Kidney (tissue), 22 donors: ENCODE measurements around the gene RAB6D. TPM values are rescaled to one million over a fixed set of nuclear protein-coding genes. Genes with fewer than 3 reads are reported as not detected.
"Not testable (repeated sequence)": the region's sequence is repeated elsewhere in the genome, so short reads cannot be mapped to it uniquely, and the experiment has no call there.

Source experiments
- DNase-seq, 5 donors: peaks; one replicate each; pipeline ENCODE4 v3.0.0-alpha.2; 2013 to 2020
- FAIRE-seq: peaks from 2 replicates; lab custom pipeline; 2012; peaks lifted over from hg19 to GRCh38; lab: Jason Lieb, UNC
- H3K27ac ChIP-seq, 2 donors: one replicate each; pipeline ENCODE4 v1.7.0; 2013; ENCODE audit warnings: low read depth in 2 of 2, low read length in 2 of 2, inconsistent platforms in 1 of 2
- H3K27me3 ChIP-seq: one replicate; pipeline ENCODE4 v1.7.1; 2013; ENCODE audit warnings: low read length, inconsistent platforms; ENCODE audit not compliant: control insufficient read depth, insufficient read depth
- H3K36me3 ChIP-seq, 3 donors: one replicate each; pipeline versions ENCODE4 v1.7.0 to v1.7.1; 2013; ENCODE audit warnings: low read length in 3 of 3, control low read depth in 1 of 3, inconsistent platforms in 1 of 3; ENCODE audit not compliant: insufficient read depth in 3 of 3, control insufficient read depth in 2 of 3
- H3K4me1 ChIP-seq, 3 donors: one replicate each; pipeline versions ENCODE4 v1.7.0 to v1.7.1; 2013; ENCODE audit warnings: low read length in 3 of 3, inconsistent platforms in 1 of 3, low read depth in 1 of 3; ENCODE audit not compliant: control insufficient read depth in 2 of 3, insufficient read depth in 2 of 3
- H3K4me3 ChIP-seq, 3 donors: one replicate each; pipeline versions ENCODE4 v1.7.0 to v1.8.1; 2013; ENCODE audit warnings: low read length in 3 of 3, control low read depth in 1 of 3, inconsistent platforms in 1 of 3
- H3K9ac ChIP-seq, 3 donors: one replicate each; pipeline versions ENCODE4 v1.7.0 to v1.7.1; 2013; ENCODE audit warnings: low read length in 3 of 3, control low read depth in 1 of 3, inconsistent platforms in 1 of 3
- H3K9me3 ChIP-seq, 3 donors: one replicate each; pipeline versions ENCODE4 v1.7.0 to v1.7.1; 2013; ENCODE audit warnings: low read length in 3 of 3, control low read depth in 1 of 3, inconsistent platforms in 1 of 3; ENCODE audit not compliant: control insufficient read depth in 2 of 3, insufficient read depth in 1 of 3
- CTCF ChIP-seq: IDR thresholded peaks from 3 replicates; pipeline ENCODE4 v1.5.1; 2012; ENCODE audit warnings: mild to moderate bottlenecking, moderate library complexity, borderline replicate concordance; ENCODE audit not compliant: insufficient read depth; ENCODE audit errors: extremely low read depth
- intact Hi-C: fragments of 100-400 bp; cut with DNase I; formaldehyde crosslinking; loops from one replicate; pipeline ENCODE4 v1.11.1; 2022
- long read RNA-seq, 10 donors: library from polyadenylated mRNA in 1 of 10; unstranded in 1 of 10; transcript quantifications; one replicate each; pipeline ENCODE4 v2.0.0 and lab custom pipeline, GENCODE V29; 2021 to 2026
- polyA plus RNA-seq: library from polyadenylated mRNA; stranded (reverse); fragments of 350-450 nt; fragmentation: Illumina TruSeq; extraction: RNeasy Lipid Tissue Mini Kit (QIAGEN cat#74804); gene quantifications from one replicate; pipeline ENCODE4 v1.2.3, GENCODE V29; 2014; ENCODE audit warnings: low read depth, low replicate concordance; ENCODE audit not compliant: insufficient read depth
- total RNA-seq: library from RNA; stranded (reverse); fragmentation: NEBNext Ultra II Directional; extraction: Animal tissue kit (Norgen Biotek cat#: 25700); gene quantifications from one replicate; pipeline ENCODE4 v1.2.1, GENCODE V29; 2021
- donor health status: control.
- donor health status: control.
- donor health status: control.
- donor health status: control.
- donor health status: control.
- donor health status: DM: yes; HTN: yes; CAD: no.
- donor health status: Normal renal cell carcinoma (clear cell type).

The RAB6D gene
- total RNA-seq (0.16 TPM), polyA plus RNA-seq (0.24 TPM)
- long read RNA-seq, donor 1 = 0 reads
- long read RNA-seq, donor 2 = 0 reads
- long read RNA-seq, donor 3 = 0 reads
- long read RNA-seq, donor 4 = 0 reads
- long read RNA-seq, donor 5 = 0 reads
- long read RNA-seq, donor 6 = 0 reads
- long read RNA-seq, donor 7 = 0 reads
- long read RNA-seq, donor 8, partial matches to known transcripts = 0 of 1 reads
- long read RNA-seq, donor 8, other reads (novel, unspliced or antisense) = 0 of 1 reads
- long read RNA-seq, donor 9 = 0 reads
- long read RNA-seq, donor 10 = 0 reads

- intact Hi-C loops, H3K36me3 ChIP-seq, FAIRE-seq, H3K4me1 ChIP-seq, H3K27ac ChIP-seq, H3K9me3 ChIP-seq, H3K9ac ChIP-seq, H3K27me3 ChIP-seq, H3K4me3 ChIP-seq: not testable (repeated sequence)
- peak; percentile 36 to 55 (median 41) for DNase-seq
Measured at GRCh38 chr2:131363703-131364186, at the start of gene RAB6D. Gene RAB6D, minus strand, starts transcription at chr2:131364168. Its CDS starts 448 bp downstream, at chr2:131363720.

- H3K27me3 ChIP-seq = no peaks in the 10 kb centered on the region
- H3K36me3 ChIP-seq = no peaks in the 10 kb centered on the region
Measured at GRCh38 chr2:131413148-131413747, 49.3 kb upstream of the RAB6D start.

GRCh38 chr2:131410173-131410572, 46.2 kb upstream of the RAB6D start:
- H3K4me1 ChIP-seq = no peaks in the 10 kb centered on the region
- H3K9ac ChIP-seq = no peak overlapping the region
- DNase-seq = no peak
- TF ChIP-seq CTCF = no peak
- H3K36me3 ChIP-seq = no peaks in the 10 kb centered on the region
- no peaks in the 10 kb centered on the region for H3K27me3 ChIP-seq
- H3K9me3 ChIP-seq = no peaks in the 10 kb centered on the region
- no peak for FAIRE-seq
- intact Hi-C loops = no loop called here
- H3K27ac ChIP-seq = no peak overlapping the region
- H3K4me3 ChIP-seq = no peak overlapping the region

More at GRCh38 chr2:131413148-131413747, 49.3 kb upstream of the RAB6D start:
- no peak overlapping the region for H3K4me3 ChIP-seq
- no peaks in the 10 kb centered on the region for H3K4me1 ChIP-seq
- H3K27ac ChIP-seq = no peak overlapping the region
- H3K9ac ChIP-seq = no peak overlapping the region
- TF ChIP-seq CTCF = peak; percentile 71
- FAIRE-seq (peak; percentile 71), DNase-seq (peak in 3 of 5 donors; percentile 46 to 87 (median 84))
- intact Hi-C loops = no loop called here
- no peaks in the 10 kb centered on the region for H3K9me3 ChIP-seq

GRCh38 chr2:131408778-131409177, 44.8 kb upstream of the RAB6D start:
- Histone ChIP-seq H3K4me1 (no peaks in the 10 kb centered on the region), H3K9ac (no peak overlapping the region), H3K4me3 (no peak overlapping the region), H3K36me3 (no peaks in the 10 kb centered on the region), H3K27ac (no peak overlapping the region), H3K27me3 (no peaks in the 10 kb centered on the region), H3K9me3 (no peaks in the 10 kb centered on the region)
- intact Hi-C loops = no loop called here
- TF ChIP-seq CTCF = no peak
- DNase-seq = no peak
- FAIRE-seq = no peak
